H1 (cell line): Measurements from ENCODE around the gene PRSS3. TPM values are rescaled to one million over a fixed set of nuclear protein-coding genes. Genes with fewer than 3 reads are reported as not detected.

Source experiments
- CTCF ChIA-PET: fragments of 300-600 bp; sonication (Branson Sonifier 250); formaldehyde crosslinking; loops from one replicate; lab custom pipeline; 2021; ENCODE audit not compliant: partially characterized antibody; lab: Charles Lee
- POLR2A ChIA-PET: fragments of 300-600 bp; sonication (Branson Sonifier 250); formaldehyde crosslinking; loops from one replicate; lab custom pipeline; 2021; ENCODE audit warnings: inconsistent platforms; ENCODE audit not compliant: partially characterized antibody; lab: Charles Lee
- DNase-seq, 2 experiments: peaks; one replicate each; pipeline versions ENCODE4 v3.0.0 to v3.0.0-alpha.2; 2010 to 2022; ENCODE audit warnings: low spot score in 2 of 2, low read depth in 1 of 2, mixed read lengths in 1 of 2
- FAIRE-seq: peaks from 2 replicates; lab custom pipeline; 2011; peaks lifted over from hg19 to GRCh38; lab: Jason Lieb, UNC
- H2AFZ ChIP-seq: 2 replicates; pipeline ENCODE4 v1.8.1; 2012; ENCODE audit warnings: low read length, inconsistent platforms
- H2AK5ac ChIP-seq: 2 replicates; pipeline ENCODE4 v1.6.1; 2013; ENCODE audit warnings: low read depth, low read length
- H2BK120ac ChIP-seq: replicated peaks from 2 replicates; pipeline ENCODE3; 2013; ENCODE audit warnings: low read depth, low read length, inconsistent platforms
- H2BK12ac ChIP-seq: 2 replicates; pipeline ENCODE4 v1.6.1; 2013; ENCODE audit warnings: low read depth, low read length
- H2BK15ac ChIP-seq: 2 replicates; pipeline ENCODE4 v1.6.1; 2013; ENCODE audit warnings: low read length
- H2BK20ac ChIP-seq: 2 replicates; pipeline ENCODE4 v1.6.1; 2013; ENCODE audit warnings: low read length
- H2BK5ac ChIP-seq: 2 replicates; pipeline ENCODE4 v1.6.1; 2013; ENCODE audit warnings: low read depth, low read length
- H3K14ac ChIP-seq: 2 replicates; pipeline ENCODE4 v1.6.1; 2013; ENCODE audit warnings: inconsistent platforms; ENCODE audit not compliant: insufficient read length
- H3K18ac ChIP-seq: 2 replicates; pipeline ENCODE4 v1.6.1; 2013; ENCODE audit warnings: low read length; ENCODE audit errors: extremely low read depth
- H3K23ac ChIP-seq: 2 replicates; pipeline ENCODE4 v1.6.1; 2013; ENCODE audit warnings: inconsistent platforms; ENCODE audit not compliant: insufficient read length
- H3K23me2 ChIP-seq: 2 replicates; pipeline ENCODE4 v1.6.1; 2013; ENCODE audit warnings: low read depth, low read length
- H3K27ac ChIP-seq: 2 replicates; pipeline ENCODE4 v1.6.1; 2011; ENCODE audit warnings: low read depth, low read length, inconsistent platforms
- H3K27me3 ChIP-seq, 4 experiments: replicated peaks in 1 of 4; 1 replicate in 1 of 4; 2 replicates in 3 of 4; pipeline versions ENCODE4 v1.6.1 to v1.8.1; 2011 to 2013; ENCODE audit warnings: low read length in 3 of 4, mild to moderate bottlenecking in 3 of 4, inconsistent platforms in 2 of 4, mixed read lengths in 2 of 4, moderate library complexity in 1 of 4; ENCODE audit not compliant: control insufficient read depth in 3 of 4, insufficient read depth in 3 of 4; ENCODE audit errors: extremely low read depth in 1 of 4
- H3K36me3 ChIP-seq, 4 experiments: 2 replicates each; pipeline versions ENCODE4 v1.6.1 to v1.8.1; 2011 to 2013; ENCODE audit warnings: mild to moderate bottlenecking in 4 of 4, low read length in 3 of 4, moderate library complexity in 2 of 4, control low read depth in 1 of 4, inconsistent platforms in 1 of 4; ENCODE audit not compliant: insufficient read depth in 4 of 4, control insufficient read depth in 2 of 4
- H3K4ac ChIP-seq: replicated peaks from 2 replicates; pipeline ENCODE3; 2013; ENCODE audit warnings: low read length, low read depth, mixed read lengths, inconsistent platforms; ENCODE audit not compliant: insufficient read length
- H3K4me1 ChIP-seq, 4 experiments: replicated peaks in 1 of 4; 1 replicate in 1 of 4; 2 replicates in 3 of 4; pipeline versions ENCODE4 v1.6.1 to v1.8.1; 2011 to 2013; ENCODE audit warnings: low read length in 3 of 4, inconsistent platforms in 2 of 4, mixed read lengths in 1 of 4; ENCODE audit not compliant: insufficient read depth in 4 of 4, control insufficient read depth in 3 of 4
- H3K4me2 ChIP-seq, 2 experiments: 2 replicates each; pipeline versions ENCODE4 v1.6.1 to v1.8.1; 2011 to 2013; ENCODE audit warnings: low read depth in 2 of 2, low read length in 2 of 2, control low read depth in 1 of 2, inconsistent platforms in 1 of 2, mild to moderate bottlenecking in 1 of 2; ENCODE audit not compliant: insufficient read depth in 1 of 2
- H3K4me3 ChIP-seq, 4 experiments: fragments of 200-600, 300-600 bp in 1 of 4; sonication (generic), shearing (Covaris generic), sonication (Bioruptor Twin) in 1 of 4; 2 replicates each; pipeline versions ENCODE4 v1.5.1 to v1.8.1; 2011 to 2016; ENCODE audit warnings: low read length in 4 of 4, low read depth in 3 of 4, control low read depth in 2 of 4, inconsistent platforms in 2 of 4, mild to moderate bottlenecking in 2 of 4, mixed read lengths in 1 of 4, moderate library complexity in 1 of 4; ENCODE audit not compliant: insufficient read depth in 2 of 4; ENCODE audit errors: extremely low read depth in 1 of 4
- H3K56ac ChIP-seq: replicated peaks from 2 replicates; pipeline ENCODE3; 2013; ENCODE audit warnings: low read depth, mild to moderate bottlenecking, mixed read lengths, low read length, inconsistent platforms; ENCODE audit not compliant: insufficient read length
- H3K79me1 ChIP-seq: 2 replicates; pipeline ENCODE4 v1.6.1; 2013; ENCODE audit warnings: low read depth, low read length, control low read depth
- H3K79me2 ChIP-seq, 2 experiments: 2 replicates each; pipeline versions ENCODE4 v1.6.1 to v1.8.1; 2012 to 2013; ENCODE audit warnings: low read length in 2 of 2, mild to moderate bottlenecking in 2 of 2, inconsistent platforms in 1 of 2; ENCODE audit not compliant: insufficient read depth in 2 of 2, control insufficient read depth in 1 of 2
- H3K9ac ChIP-seq, 4 experiments: replicated peaks in 1 of 4; 1 replicate in 1 of 4; 2 replicates in 3 of 4; pipeline versions ENCODE4 v1.6.1 to v1.8.1; 2011 to 2013; ENCODE audit warnings: low read depth in 3 of 4, low read length in 3 of 4, control low read depth in 2 of 4, mild to moderate bottlenecking in 2 of 4, moderate library complexity in 2 of 4, inconsistent platforms in 1 of 4; ENCODE audit errors: extremely low read depth in 1 of 4
- H3K9me3 ChIP-seq, 2 experiments: 2 replicates each; pipeline versions ENCODE4 v1.6.1 to v1.8.1; 2012 to 2013; ENCODE audit warnings: mild to moderate bottlenecking in 2 of 2, moderate library complexity in 2 of 2, control low read depth in 1 of 2, inconsistent platforms in 1 of 2, low read depth in 1 of 2, low read length in 1 of 2, mixed read lengths in 1 of 2; ENCODE audit not compliant: insufficient read depth in 2 of 2
- H4K20me1 ChIP-seq, 2 experiments: replicated peaks in 1 of 2; 2 replicates each; pipeline versions ENCODE3 to v1.8.1; 2011 to 2013; ENCODE audit warnings: inconsistent platforms in 2 of 2, low read length in 2 of 2, mild to moderate bottlenecking in 1 of 2; ENCODE audit not compliant: insufficient read depth in 2 of 2, control insufficient read depth in 1 of 2
- H4K5ac ChIP-seq: 2 replicates; pipeline ENCODE4 v1.6.1; 2013; ENCODE audit warnings: low read length, low read depth, mixed read lengths, inconsistent platforms; ENCODE audit not compliant: insufficient read length
- H4K8ac ChIP-seq: 2 replicates; pipeline ENCODE4 v1.8.0; 2013; ENCODE audit warnings: mild to moderate bottlenecking, moderate library complexity, low read length, inconsistent platforms; ENCODE audit not compliant: insufficient read depth; ENCODE audit errors: extremely low read depth
- H4K91ac ChIP-seq: replicated peaks from 2 replicates; pipeline ENCODE3; 2013; ENCODE audit warnings: low read length, mixed read lengths, inconsistent platforms; ENCODE audit not compliant: insufficient read length
- POLR2AphosphoS5 ChIP-seq: IDR thresholded peaks from 2 replicates; pipeline ENCODE4 v1.6.1; 2011; ENCODE audit warnings: low read depth, low read length
- POU5F1 ChIP-seq: IDR thresholded peaks from 2 replicates; pipeline ENCODE4 v1.6.1; 2011; ENCODE audit warnings: low read depth, mild to moderate bottlenecking, low read length, moderate library complexity
- RBBP5 ChIP-seq: IDR thresholded peaks from 2 replicates; pipeline ENCODE4 v1.7.1; 2012; ENCODE audit warnings: low read depth, mild to moderate bottlenecking, inconsistent platforms, low read length, moderate library complexity, borderline replicate concordance
- WGBS, 2 experiments: shearing (Covaris generic) in 1 of 2; methylation state at CpG; one replicate each; pipeline versions ENCODE4 v1.1.6 to v1.1.7; 2013 to 2015; ENCODE audit warnings: low lambda C conversion rate in 2 of 2, mixed read lengths in 2 of 2, inconsistent platforms in 1 of 2, low coverage in 1 of 2, missing lambda C conversion rate in 1 of 2; ENCODE audit not compliant: insufficient replicate concordance in 2 of 2, insufficient coverage in 1 of 2, insufficient read length in 1 of 2; ENCODE audit errors: extremely low coverage in 1 of 2, missing lambda C conversion rate in 1 of 2; 5-methylcytosine and 5-hydroxymethylcytosine counted together
- polyA plus RNA-seq, 7 experiments: library from polyadenylated mRNA; depleted of rRNA in 3 of 7; stranded (reverse) in 5 of 7; unstranded in 2 of 7; fragments of >200 nt in 5 of 7; fragments of 200-250 nt in 2 of 7; gene quantifications; 1 replicate in 5 of 7; 2 replicates in 1 of 7; 4 replicates in 1 of 7; pipeline versions ENCODE4 v1.2.1 to v1.2.3, GENCODE V29; 2011 to 2013; ENCODE audit warnings: missing spikeins in 2 of 7, mixed read lengths in 2 of 7
- total RNA-seq: library from RNA; stranded (reverse); fragmentation: NEBNext Ultra II Directional; extraction: Animal tissue kit (Norgen Biotek cat#: 25700); gene quantifications from 2 replicates; pipeline ENCODE4 v1.2.1, GENCODE V29; 2021
- TF ChIP-seq, protein P1 (sequence below), 3 experiments: IDR thresholded peaks; 1 replicate in 2 of 3; 2 replicates in 1 of 3; pipeline versions ENCODE4 v1.5.1 to v1.6.1; 2011; ENCODE audit warnings: low read length in 3 of 3, mild to moderate bottlenecking in 3 of 3, inconsistent platforms in 2 of 3, low read depth in 1 of 3, moderate library complexity in 1 of 3; ENCODE audit not compliant: insufficient read depth in 1 of 3; ENCODE audit errors: control extremely low read depth in 1 of 3

PRSS3 gene
- total and polyA plus RNA-seq, 2 of the 8 experiments (the other 6 are each of a cell fraction or from before 2014, with no cell fraction given) = 0.12 TPM; not detected in 1

DNA sequence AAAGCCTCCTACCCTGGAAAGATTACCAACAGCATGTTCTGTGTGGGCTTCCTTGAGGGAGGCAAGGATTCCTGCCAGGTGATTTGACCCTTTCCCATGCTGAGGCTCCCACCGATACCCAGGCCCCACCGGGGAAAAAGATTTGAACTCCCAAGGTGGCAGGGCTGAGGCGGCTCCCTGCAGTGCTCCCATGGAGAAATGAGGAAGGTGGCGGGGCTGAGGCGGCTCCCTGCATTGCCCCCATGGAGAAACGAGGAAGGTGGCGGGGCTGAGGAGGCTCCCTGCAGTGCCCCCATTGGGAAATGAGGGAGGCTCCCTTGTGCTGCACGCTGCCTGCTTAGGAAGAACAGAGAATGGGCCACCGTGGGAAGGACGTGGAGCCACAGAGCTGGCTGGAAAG is 3.2 kb downstream of the PRSS3 start:
- Histone ChIP-seq H3K4ac (no peak overlapping the region), H3K4me3 (no peak overlapping the region; a peak in 1 of 8 replicates), H4K8ac (no peak overlapping the region), H3K4me2 (no peak overlapping the region), H2BK120ac (no peak overlapping the region), H2BK12ac (no peak overlapping the region), H3K27me3 (no peaks in the 10 kb centered on the region), H4K5ac (no peak overlapping the region), H3K9ac (no peak overlapping the region), H4K91ac (no peak overlapping the region), H2AK5ac (no peak overlapping the region), H3K56ac (no peak overlapping the region), H2BK15ac (no peak overlapping the region), H2BK20ac (no peak overlapping the region), H3K4me1 (peaks cover 2 to 8% (median 3%) of the 10 kb centered on the region in 4 experiments; a peak in 6 of 7 replicates), H4K20me1 (no peaks in the 10 kb centered on the region), H3K36me3 (no peaks in the 10 kb centered on the region), H3K79me1 (no peaks in the 10 kb centered on the region), H3K23me2 (no peaks in the 10 kb centered on the region), H3K9me3 (no peaks in the 10 kb centered on the region), H2BK5ac (no peak overlapping the region), H3K79me2 (no peaks in the 10 kb centered on the region), H3K18ac (no peak overlapping the region), H3K23ac (no peak overlapping the region), H2AFZ (no peak overlapping the region), H3K27ac (no peak overlapping the region), H3K14ac (no peak overlapping the region)
- ChIA-PET CTCF (interaction anchor here (1.4 to 3.7 kb wide), 2 partner anchors 12 to 14 kb away, joined by 3 to 22 read pairs; no protein-coding TSS in a partner anchor), POLR2A (no interaction called here)
- 93% methylated on average over 10 of the region's 10 CpGs; no CpG with 5 or more reads in 1 of the 2 experiments for WGBS, 2 experiments
- no peak for FAIRE-seq
- no peak for DNase-seq
- TF ChIP-seq, protein P1, sequence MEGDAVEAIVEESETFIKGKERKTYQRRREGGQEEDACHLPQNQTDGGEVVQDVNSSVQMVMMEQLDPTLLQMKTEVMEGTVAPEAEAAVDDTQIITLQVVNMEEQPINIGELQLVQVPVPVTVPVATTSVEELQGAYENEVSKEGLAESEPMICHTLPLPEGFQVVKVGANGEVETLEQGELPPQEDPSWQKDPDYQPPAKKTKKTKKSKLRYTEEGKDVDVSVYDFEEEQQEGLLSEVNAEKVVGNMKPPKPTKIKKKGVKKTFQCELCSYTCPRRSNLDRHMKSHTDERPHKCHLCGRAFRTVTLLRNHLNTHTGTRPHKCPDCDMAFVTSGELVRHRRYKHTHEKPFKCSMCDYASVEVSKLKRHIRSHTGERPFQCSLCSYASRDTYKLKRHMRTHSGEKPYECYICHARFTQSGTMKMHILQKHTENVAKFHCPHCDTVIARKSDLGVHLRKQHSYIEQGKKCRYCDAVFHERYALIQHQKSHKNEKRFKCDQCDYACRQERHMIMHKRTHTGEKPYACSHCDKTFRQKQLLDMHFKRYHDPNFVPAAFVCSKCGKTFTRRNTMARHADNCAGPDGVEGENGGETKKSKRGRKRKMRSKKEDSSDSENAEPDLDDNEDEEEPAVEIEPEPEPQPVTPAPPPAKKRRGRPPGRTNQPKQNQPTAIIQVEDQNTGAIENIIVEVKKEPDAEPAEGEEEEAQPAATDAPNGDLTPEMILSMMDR (IDR thresholded peaks at IDR 0.05; ENCODE audit: control extremely low read depth in 1 of 3, insufficient read depth in 1 of 3, low read depth in 1 of 3, low read length in 3 of 3) = no peak
- TF ChIP-seq POLR2AphosphoS5 (no peak), RBBP5 (no peak), POU5F1 (no peak)
